H1 (cell line): ENCODE results near the gene TACC2. TPM values are rescaled to one million over a fixed set of nuclear protein-coding genes. Genes with fewer than 3 reads are reported as not detected.

Experiments
- CTCF ChIA-PET: fragments of 300-600 bp; sonication (Branson Sonifier 250); formaldehyde crosslinking; loops from one replicate; lab custom pipeline; 2021; ENCODE audit not compliant: partially characterized antibody; lab: Charles Lee
- POLR2A ChIA-PET: fragments of 300-600 bp; sonication (Branson Sonifier 250); formaldehyde crosslinking; loops from one replicate; lab custom pipeline; 2021; ENCODE audit warnings: inconsistent platforms; ENCODE audit not compliant: partially characterized antibody; lab: Charles Lee
- DNase-seq, 2 experiments: peaks; one replicate each; pipeline versions ENCODE4 v3.0.0 to v3.0.0-alpha.2; 2010 to 2022; ENCODE audit warnings: low spot score in 2 of 2, low read depth in 1 of 2, mixed read lengths in 1 of 2
- FAIRE-seq: peaks from 2 replicates; lab custom pipeline; 2011; peaks lifted over from hg19 to GRCh38; lab: Jason Lieb, UNC
- H2AFZ ChIP-seq: 2 replicates; pipeline ENCODE4 v1.8.1; 2012; ENCODE audit warnings: low read length, inconsistent platforms
- H2AK5ac ChIP-seq: 2 replicates; pipeline ENCODE4 v1.6.1; 2013; ENCODE audit warnings: low read depth, low read length
- H2BK120ac ChIP-seq: replicated peaks from 2 replicates; pipeline ENCODE3; 2013; ENCODE audit warnings: low read depth, low read length, inconsistent platforms
- H2BK12ac ChIP-seq: 2 replicates; pipeline ENCODE4 v1.6.1; 2013; ENCODE audit warnings: low read depth, low read length
- H2BK15ac ChIP-seq: 2 replicates; pipeline ENCODE4 v1.6.1; 2013; ENCODE audit warnings: low read length
- H2BK20ac ChIP-seq: 2 replicates; pipeline ENCODE4 v1.6.1; 2013; ENCODE audit warnings: low read length
- H2BK5ac ChIP-seq: 2 replicates; pipeline ENCODE4 v1.6.1; 2013; ENCODE audit warnings: low read depth, low read length
- H3K14ac ChIP-seq: 2 replicates; pipeline ENCODE4 v1.6.1; 2013; ENCODE audit warnings: inconsistent platforms; ENCODE audit not compliant: insufficient read length
- H3K18ac ChIP-seq: 2 replicates; pipeline ENCODE4 v1.6.1; 2013; ENCODE audit warnings: low read length; ENCODE audit errors: extremely low read depth
- H3K23ac ChIP-seq: 2 replicates; pipeline ENCODE4 v1.6.1; 2013; ENCODE audit warnings: inconsistent platforms; ENCODE audit not compliant: insufficient read length
- H3K23me2 ChIP-seq: 2 replicates; pipeline ENCODE4 v1.6.1; 2013; ENCODE audit warnings: low read depth, low read length
- H3K27ac ChIP-seq: 2 replicates; pipeline ENCODE4 v1.6.1; 2011; ENCODE audit warnings: low read depth, low read length, inconsistent platforms
- H3K27me3 ChIP-seq, 4 experiments: replicated peaks in 1 of 4; 1 replicate in 1 of 4; 2 replicates in 3 of 4; pipeline versions ENCODE4 v1.6.1 to v1.8.1; 2011 to 2013; ENCODE audit warnings: low read length in 3 of 4, mild to moderate bottlenecking in 3 of 4, inconsistent platforms in 2 of 4, mixed read lengths in 2 of 4, moderate library complexity in 1 of 4; ENCODE audit not compliant: control insufficient read depth in 3 of 4, insufficient read depth in 3 of 4; ENCODE audit errors: extremely low read depth in 1 of 4
- H3K36me3 ChIP-seq, 4 experiments: 2 replicates each; pipeline versions ENCODE4 v1.6.1 to v1.8.1; 2011 to 2013; ENCODE audit warnings: mild to moderate bottlenecking in 4 of 4, low read length in 3 of 4, moderate library complexity in 2 of 4, control low read depth in 1 of 4, inconsistent platforms in 1 of 4; ENCODE audit not compliant: insufficient read depth in 4 of 4, control insufficient read depth in 2 of 4
- H3K4ac ChIP-seq: replicated peaks from 2 replicates; pipeline ENCODE3; 2013; ENCODE audit warnings: low read length, low read depth, mixed read lengths, inconsistent platforms; ENCODE audit not compliant: insufficient read length
- H3K4me1 ChIP-seq, 4 experiments: replicated peaks in 1 of 4; 1 replicate in 1 of 4; 2 replicates in 3 of 4; pipeline versions ENCODE4 v1.6.1 to v1.8.1; 2011 to 2013; ENCODE audit warnings: low read length in 3 of 4, inconsistent platforms in 2 of 4, mixed read lengths in 1 of 4; ENCODE audit not compliant: insufficient read depth in 4 of 4, control insufficient read depth in 3 of 4
- H3K4me2 ChIP-seq, 2 experiments: 2 replicates each; pipeline versions ENCODE4 v1.6.1 to v1.8.1; 2011 to 2013; ENCODE audit warnings: low read depth in 2 of 2, low read length in 2 of 2, control low read depth in 1 of 2, inconsistent platforms in 1 of 2, mild to moderate bottlenecking in 1 of 2; ENCODE audit not compliant: insufficient read depth in 1 of 2
- H3K4me3 ChIP-seq, 4 experiments: fragments of 200-600, 300-600 bp in 1 of 4; sonication (generic), shearing (Covaris generic), sonication (Bioruptor Twin) in 1 of 4; 2 replicates each; pipeline versions ENCODE4 v1.5.1 to v1.8.1; 2011 to 2016; ENCODE audit warnings: low read length in 4 of 4, low read depth in 3 of 4, control low read depth in 2 of 4, inconsistent platforms in 2 of 4, mild to moderate bottlenecking in 2 of 4, mixed read lengths in 1 of 4, moderate library complexity in 1 of 4; ENCODE audit not compliant: insufficient read depth in 2 of 4; ENCODE audit errors: extremely low read depth in 1 of 4
- H3K56ac ChIP-seq: replicated peaks from 2 replicates; pipeline ENCODE3; 2013; ENCODE audit warnings: low read depth, mild to moderate bottlenecking, mixed read lengths, low read length, inconsistent platforms; ENCODE audit not compliant: insufficient read length
- H3K79me1 ChIP-seq: 2 replicates; pipeline ENCODE4 v1.6.1; 2013; ENCODE audit warnings: low read depth, low read length, control low read depth
- H3K79me2 ChIP-seq, 2 experiments: 2 replicates each; pipeline versions ENCODE4 v1.6.1 to v1.8.1; 2012 to 2013; ENCODE audit warnings: low read length in 2 of 2, mild to moderate bottlenecking in 2 of 2, inconsistent platforms in 1 of 2; ENCODE audit not compliant: insufficient read depth in 2 of 2, control insufficient read depth in 1 of 2
- H3K9ac ChIP-seq, 4 experiments: replicated peaks in 1 of 4; 1 replicate in 1 of 4; 2 replicates in 3 of 4; pipeline versions ENCODE4 v1.6.1 to v1.8.1; 2011 to 2013; ENCODE audit warnings: low read depth in 3 of 4, low read length in 3 of 4, control low read depth in 2 of 4, mild to moderate bottlenecking in 2 of 4, moderate library complexity in 2 of 4, inconsistent platforms in 1 of 4; ENCODE audit errors: extremely low read depth in 1 of 4
- H3K9me3 ChIP-seq, 2 experiments: 2 replicates each; pipeline versions ENCODE4 v1.6.1 to v1.8.1; 2012 to 2013; ENCODE audit warnings: mild to moderate bottlenecking in 2 of 2, moderate library complexity in 2 of 2, control low read depth in 1 of 2, inconsistent platforms in 1 of 2, low read depth in 1 of 2, low read length in 1 of 2, mixed read lengths in 1 of 2; ENCODE audit not compliant: insufficient read depth in 2 of 2
- H4K20me1 ChIP-seq, 2 experiments: replicated peaks in 1 of 2; 2 replicates each; pipeline versions ENCODE3 to v1.8.1; 2011 to 2013; ENCODE audit warnings: inconsistent platforms in 2 of 2, low read length in 2 of 2, mild to moderate bottlenecking in 1 of 2; ENCODE audit not compliant: insufficient read depth in 2 of 2, control insufficient read depth in 1 of 2
- H4K5ac ChIP-seq: 2 replicates; pipeline ENCODE4 v1.6.1; 2013; ENCODE audit warnings: low read length, low read depth, mixed read lengths, inconsistent platforms; ENCODE audit not compliant: insufficient read length
- H4K8ac ChIP-seq: 2 replicates; pipeline ENCODE4 v1.8.0; 2013; ENCODE audit warnings: mild to moderate bottlenecking, moderate library complexity, low read length, inconsistent platforms; ENCODE audit not compliant: insufficient read depth; ENCODE audit errors: extremely low read depth
- H4K91ac ChIP-seq: replicated peaks from 2 replicates; pipeline ENCODE3; 2013; ENCODE audit warnings: low read length, mixed read lengths, inconsistent platforms; ENCODE audit not compliant: insufficient read length
- KDM5A ChIP-seq: fragments of 200-600 bp; IDR thresholded peaks from 2 replicates; pipeline ENCODE4 v1.7.1; 2012; ENCODE audit warnings: mild to moderate bottlenecking, low read length, inconsistent platforms, mixed read lengths
- TEAD4 ChIP-seq: IDR thresholded peaks from 2 replicates; pipeline ENCODE4 v1.6.1; 2012; ENCODE audit warnings: low read depth, low read length, inconsistent platforms, mixed read lengths
- WGBS, 2 experiments: shearing (Covaris generic) in 1 of 2; methylation state at CpG; one replicate each; pipeline versions ENCODE4 v1.1.6 to v1.1.7; 2013 to 2015; ENCODE audit warnings: low lambda C conversion rate in 2 of 2, mixed read lengths in 2 of 2, inconsistent platforms in 1 of 2, low coverage in 1 of 2, missing lambda C conversion rate in 1 of 2; ENCODE audit not compliant: insufficient replicate concordance in 2 of 2, insufficient coverage in 1 of 2, insufficient read length in 1 of 2; ENCODE audit errors: extremely low coverage in 1 of 2, missing lambda C conversion rate in 1 of 2; 5-methylcytosine and 5-hydroxymethylcytosine counted together
- polyA plus RNA-seq, 7 experiments: library from polyadenylated mRNA; depleted of rRNA in 3 of 7; stranded (reverse) in 5 of 7; unstranded in 2 of 7; fragments of >200 nt in 5 of 7; fragments of 200-250 nt in 2 of 7; gene quantifications; 1 replicate in 5 of 7; 2 replicates in 1 of 7; 4 replicates in 1 of 7; pipeline versions ENCODE4 v1.2.1 to v1.2.3, GENCODE V29; 2011 to 2013; ENCODE audit warnings: missing spikeins in 2 of 7, mixed read lengths in 2 of 7
- total RNA-seq: library from RNA; stranded (reverse); fragmentation: NEBNext Ultra II Directional; extraction: Animal tissue kit (Norgen Biotek cat#: 25700); gene quantifications from 2 replicates; pipeline ENCODE4 v1.2.1, GENCODE V29; 2021

The TACC2 gene
- total and polyA plus RNA-seq, 2 of the 8 experiments (the other 6 are each of a cell fraction or from before 2014, with no cell fraction given) = 21.2 to 46.6 TPM

DNA sequence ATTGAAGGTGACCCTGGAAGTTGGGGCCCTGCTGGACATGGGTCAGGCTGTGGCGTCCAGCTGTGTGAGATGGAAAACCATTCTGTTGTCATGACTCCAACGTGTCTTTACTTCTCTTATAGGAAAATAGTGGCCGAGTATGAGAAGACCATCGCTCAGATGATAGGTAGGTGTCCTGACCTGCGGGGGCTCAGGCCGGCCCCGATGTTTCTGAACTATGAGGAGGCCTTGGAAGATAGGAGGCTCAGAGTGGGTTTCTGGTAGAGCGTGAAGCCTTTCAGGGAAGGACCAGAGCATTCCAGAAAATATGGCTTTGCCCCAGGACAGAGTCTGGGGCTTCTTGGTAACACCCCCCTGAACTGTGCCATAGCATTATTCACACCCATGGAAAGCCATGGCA, 252.9 kb downstream of the TACC2 start:
- no peaks in the 10 kb centered on the region for H3K27me3 ChIP-seq
- no peak overlapping the region for H3K56ac ChIP-seq
- H2AK5ac ChIP-seq = no peak overlapping the region
- H3K9ac ChIP-seq = no peak overlapping the region
- H3K4me1 ChIP-seq = no peaks in the 10 kb centered on the region
- H4K8ac ChIP-seq = no peak overlapping the region
- H4K91ac ChIP-seq = no peak overlapping the region
- TF ChIP-seq TEAD4 (no peak), KDM5A (no peak)
- H4K20me1 ChIP-seq = peaks cover 0 to 2% of the 10 kb centered on the region in 2 experiments
- H4K5ac ChIP-seq = no peak overlapping the region
- H2BK15ac ChIP-seq = no peak overlapping the region
- no peak for FAIRE-seq
- H3K23me2 ChIP-seq = no peaks in the 10 kb centered on the region
- H2BK120ac ChIP-seq = no peak overlapping the region
- H3K4ac ChIP-seq = no peak overlapping the region
- H3K27ac ChIP-seq = no peak overlapping the region
- peaks cover 19 to 55% (median 46%) of the 10 kb centered on the region in 4 experiments for H3K36me3 ChIP-seq
- no peak overlapping the region for H3K18ac ChIP-seq
- no peak overlapping the region for H3K14ac ChIP-seq
- no peak overlapping the region for H3K23ac ChIP-seq
- WGBS, 2 experiments = 93% methylated on average over 8 of the region's 8 CpGs; no CpG with 5 or more reads in 1 of the 2 experiments
- no peak overlapping the region for H2BK12ac ChIP-seq
- POLR2A ChIA-PET = no interaction called here
- no peak overlapping the region for H2BK5ac ChIP-seq
- no peak overlapping the region for H3K4me3 ChIP-seq
- H3K4me2 ChIP-seq = no peak overlapping the region
- no peak for DNase-seq
- H3K79me1 ChIP-seq = no peaks in the 10 kb centered on the region
- H2AFZ ChIP-seq = no peak overlapping the region
- CTCF ChIA-PET = interaction anchor here (1.4 kb wide), 1 partner anchor 26 kb away, joined by 6 read pairs; no protein-coding TSS in a partner anchor
- H3K9me3 ChIP-seq = no peaks in the 10 kb centered on the region
- no peak overlapping the region for H2BK20ac ChIP-seq
- H3K79me2 ChIP-seq = no peaks in the 10 kb centered on the region
